Endodermal cell (in vitro differentiated cells): ENCODE data around the gene MIPOL1. TPM values are rescaled to one million over a fixed set of nuclear protein-coding genes. Genes with fewer than 3 reads are reported as not detected.
A peak's percentile ranks its signal among the peaks of the same experiment; 100 is the strongest.

ENCODE experiments used
- DNase-seq: peaks from one replicate; pipeline ENCODE4 v3.0.0-alpha.2; 2017
- H3K27ac ChIP-seq: 2 replicates; pipeline ENCODE4 v1.5.1; 2013; ENCODE audit warnings: mild to moderate bottlenecking, low read depth, low read length, moderate library complexity
- H3K27me3 ChIP-seq: 2 replicates; pipeline ENCODE4 v1.6.1; 2013; ENCODE audit warnings: mild to moderate bottlenecking, low read length, moderate library complexity; ENCODE audit not compliant: insufficient read depth, control insufficient read depth, poor library complexity, severe bottlenecking
- H3K36me3 ChIP-seq: 2 replicates; pipeline ENCODE4 v1.7.0; 2013; ENCODE audit warnings: mild to moderate bottlenecking, low read length, moderate library complexity; ENCODE audit not compliant: control insufficient read depth, insufficient read depth
- H3K4me1 ChIP-seq: one replicate; pipeline ENCODE4 v1.7.0; 2013; ENCODE audit warnings: low read length; ENCODE audit not compliant: control insufficient read depth, insufficient read depth
- H3K4me3 ChIP-seq: 2 replicates; pipeline ENCODE4 v1.5.1; 2013; ENCODE audit warnings: mild to moderate bottlenecking, low read length, moderate library complexity
- H3K9ac ChIP-seq: 2 replicates; pipeline ENCODE4 v1.6.1; 2013; ENCODE audit warnings: mild to moderate bottlenecking, low read length, moderate library complexity; ENCODE audit not compliant: poor library complexity, severe bottlenecking; ENCODE audit errors: extremely low read depth
- H3K9me3 ChIP-seq: 2 replicates; pipeline ENCODE4 v1.6.1; 2013; ENCODE audit warnings: mild to moderate bottlenecking, low read length, moderate library complexity; ENCODE audit not compliant: control insufficient read depth
- H3K27ac Mint-ChIP-seq: 2 replicates; pipeline ENCODE4 v1.8.0; 2020; ENCODE audit warnings: mixed read lengths
- H3K27me3 Mint-ChIP-seq: 2 replicates; pipeline ENCODE4 v1.8.0; 2021; ENCODE audit warnings: mild to moderate bottlenecking, mixed read lengths; ENCODE audit not compliant: insufficient read depth
- H3K36me3 Mint-ChIP-seq: 2 replicates; pipeline ENCODE4 v1.8.0; 2020; ENCODE audit warnings: low read depth, mixed read lengths
- H3K4me1 Mint-ChIP-seq: 2 replicates; pipeline ENCODE4 v1.8.0; 2020; ENCODE audit warnings: mixed read lengths
- H3K4me3 Mint-ChIP-seq: 2 replicates; pipeline ENCODE4 v1.8.0; 2020; ENCODE audit warnings: mild to moderate bottlenecking, moderate library complexity, mixed read lengths
- H3K9me3 Mint-ChIP-seq: 2 replicates; pipeline ENCODE4 v1.8.0; 2020; ENCODE audit warnings: mild to moderate bottlenecking, mixed read lengths
- CTCF ChIP-seq: fragments of 200-600 bp; sonication (generic); conservative IDR thresholded peaks from 2 replicates; pipeline ENCODE4 v1.5.0; 2021; ENCODE audit warnings: antibody characterized with exemption, mild to moderate bottlenecking
- WGBS, 2 experiments: methylation state at CpG; one replicate each; pipeline versions ENCODE4 v1.1.5 to v1.1.7; 2013; ENCODE audit warnings: missing lambda C conversion rate in 2 of 2, mixed read lengths in 1 of 2; ENCODE audit not compliant: insufficient coverage in 1 of 2, insufficient read length in 1 of 2; 5-methylcytosine and 5-hydroxymethylcytosine counted together
- total RNA-seq, 2 donors: library from RNA; stranded (reverse); fragmentation: NEBNext Ultra II Directional in 1 of 2; extraction: Animal tissue kit (Norgen Biotek cat#: 25700) in 1 of 2; gene quantifications; 2 replicates in 1 of 2; 3 replicates in 1 of 2; pipeline ENCODE4 v1.2.1, GENCODE V29; 2021

Gene MIPOL1
- total RNA-seq, 2 donors from 2014 or later: 22.0 to 28.5 TPM

GRCh38 chr14:37597914-37598746 lies 400.4 kb downstream of the MIPOL1 start:
- peak; percentile 69 for DNase-seq
- Mint-ChIP-seq H3K36me3 (no peaks in the 10 kb centered on the region), H3K4me3 (peak overlapping the region; percentile 69), H3K27me3 (peaks cover 88% of the 10 kb centered on the region), H3K27ac (no peak overlapping the region), H3K9me3 (no peaks in the 10 kb centered on the region), H3K4me1 (peaks cover 29% of the 10 kb centered on the region)
- no peaks in the 10 kb centered on the region for H3K36me3 ChIP-seq
- 19 to 24% methylated on average over 27 to 50 of the region's 50 CpGs for WGBS, 2 experiments
- H3K27ac ChIP-seq: no peak overlapping the region
- no peaks in the 10 kb centered on the region for H3K9me3 ChIP-seq
- peaks cover 86% of the 10 kb centered on the region for H3K27me3 ChIP-seq
- no peaks in the 10 kb centered on the region for H3K4me1 ChIP-seq
- no peak for TF ChIP-seq CTCF
- H3K4me3 ChIP-seq: no peak overlapping the region
- no peak overlapping the region for H3K9ac ChIP-seq

- 15 to 28% methylated on average over 9 to 36 of the region's 36 CpGs for WGBS, 2 experiments
- no peak overlapping the region for H3K27ac ChIP-seq
- Mint-ChIP-seq H3K9me3 (no peaks in the 10 kb centered on the region), H3K27me3 (peaks cover 88% of the 10 kb centered on the region), H3K27ac (no peak overlapping the region), H3K36me3 (no peaks in the 10 kb centered on the region), H3K4me3 (peak overlapping the region; percentile 69), H3K4me1 (peaks cover 29% of the 10 kb centered on the region)
- DNase-seq: peak; percentile 58
- H3K27me3 ChIP-seq: peaks cover 86% of the 10 kb centered on the region
- no peak for TF ChIP-seq CTCF
- no peaks in the 10 kb centered on the region for H3K9me3 ChIP-seq
- H3K36me3 ChIP-seq: no peaks in the 10 kb centered on the region
- H3K9ac ChIP-seq: no peak overlapping the region
- no peaks in the 10 kb centered on the region for H3K4me1 ChIP-seq
- peak overlapping the region; percentile 76 for H3K4me3 ChIP-seq
Measured at GRCh38 chr14:37598747-37599506, 401.2 kb downstream of the MIPOL1 start.

GRCh38 chr14:37599507-37600368 lies 402.0 kb downstream of the MIPOL1 start:
- Histone ChIP-seq H3K4me3 (peak overlapping the region; percentile 76), H3K27me3 (peaks cover 92% of the 10 kb centered on the region), H3K9ac (no peak overlapping the region), H3K27ac (no peak overlapping the region), H3K9me3 (no peaks in the 10 kb centered on the region), H3K4me1 (no peaks in the 10 kb centered on the region), H3K36me3 (no peaks in the 10 kb centered on the region)
- WGBS, 2 experiments: 4 to 5% methylated on average over 15 to 57 of the region's 57 CpGs
- no peaks in the 10 kb centered on the region for H3K36me3 Mint-ChIP-seq
- peaks cover 29% of the 10 kb centered on the region for H3K4me1 Mint-ChIP-seq
- DNase-seq: peak; percentile 76
- no peaks in the 10 kb centered on the region for H3K9me3 Mint-ChIP-seq
- no peak overlapping the region for H3K27ac Mint-ChIP-seq
- H3K27me3 Mint-ChIP-seq: peaks cover 93% of the 10 kb centered on the region
- H3K4me3 Mint-ChIP-seq: peak overlapping the region; percentile 69
- TF ChIP-seq CTCF: no peak
